ENCODE results near the gene OR1I1.
A peak's percentile ranks its signal among the peaks of the same experiment; 100 is the strongest.

Gene OR1I1

DNA sequence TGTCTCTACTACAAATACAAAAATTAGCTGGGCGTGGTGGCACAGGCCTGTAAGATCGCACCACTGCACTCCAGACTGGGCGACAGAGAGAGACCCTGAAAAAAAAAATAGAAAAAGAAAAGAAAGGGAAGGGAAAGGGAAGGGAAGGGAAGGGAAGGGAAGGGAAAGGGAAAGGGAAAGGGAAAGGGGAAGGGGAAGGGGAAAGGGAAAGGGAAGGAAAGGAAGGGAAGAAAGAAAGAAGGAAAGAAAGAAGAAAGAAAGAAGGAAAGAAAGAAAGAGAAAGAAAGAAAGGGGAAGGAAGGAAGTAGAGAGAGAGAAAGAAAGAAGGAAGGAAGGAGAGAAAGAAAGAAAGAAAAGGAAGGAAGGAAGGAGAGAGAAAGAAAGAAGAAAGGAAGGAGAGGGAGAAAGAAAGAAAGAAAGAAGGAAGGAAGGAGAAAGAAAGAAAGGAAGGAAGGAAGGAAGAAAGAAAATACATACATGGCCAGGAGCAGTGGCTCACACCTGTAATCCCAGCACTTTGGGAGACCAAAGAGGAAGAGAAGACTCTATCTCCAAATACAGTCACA lies 17.1 kb downstream of the OR1I1 start:
- no peak for DNase-seq (ENCODE audit: low spot score)
- TF ChIP-seq, protein P1, sequence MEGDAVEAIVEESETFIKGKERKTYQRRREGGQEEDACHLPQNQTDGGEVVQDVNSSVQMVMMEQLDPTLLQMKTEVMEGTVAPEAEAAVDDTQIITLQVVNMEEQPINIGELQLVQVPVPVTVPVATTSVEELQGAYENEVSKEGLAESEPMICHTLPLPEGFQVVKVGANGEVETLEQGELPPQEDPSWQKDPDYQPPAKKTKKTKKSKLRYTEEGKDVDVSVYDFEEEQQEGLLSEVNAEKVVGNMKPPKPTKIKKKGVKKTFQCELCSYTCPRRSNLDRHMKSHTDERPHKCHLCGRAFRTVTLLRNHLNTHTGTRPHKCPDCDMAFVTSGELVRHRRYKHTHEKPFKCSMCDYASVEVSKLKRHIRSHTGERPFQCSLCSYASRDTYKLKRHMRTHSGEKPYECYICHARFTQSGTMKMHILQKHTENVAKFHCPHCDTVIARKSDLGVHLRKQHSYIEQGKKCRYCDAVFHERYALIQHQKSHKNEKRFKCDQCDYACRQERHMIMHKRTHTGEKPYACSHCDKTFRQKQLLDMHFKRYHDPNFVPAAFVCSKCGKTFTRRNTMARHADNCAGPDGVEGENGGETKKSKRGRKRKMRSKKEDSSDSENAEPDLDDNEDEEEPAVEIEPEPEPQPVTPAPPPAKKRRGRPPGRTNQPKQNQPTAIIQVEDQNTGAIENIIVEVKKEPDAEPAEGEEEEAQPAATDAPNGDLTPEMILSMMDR (IDR thresholded peaks at IDR 0.05; ENCODE audit: extremely low read depth, missing control alignments), result no peak

DNA sequence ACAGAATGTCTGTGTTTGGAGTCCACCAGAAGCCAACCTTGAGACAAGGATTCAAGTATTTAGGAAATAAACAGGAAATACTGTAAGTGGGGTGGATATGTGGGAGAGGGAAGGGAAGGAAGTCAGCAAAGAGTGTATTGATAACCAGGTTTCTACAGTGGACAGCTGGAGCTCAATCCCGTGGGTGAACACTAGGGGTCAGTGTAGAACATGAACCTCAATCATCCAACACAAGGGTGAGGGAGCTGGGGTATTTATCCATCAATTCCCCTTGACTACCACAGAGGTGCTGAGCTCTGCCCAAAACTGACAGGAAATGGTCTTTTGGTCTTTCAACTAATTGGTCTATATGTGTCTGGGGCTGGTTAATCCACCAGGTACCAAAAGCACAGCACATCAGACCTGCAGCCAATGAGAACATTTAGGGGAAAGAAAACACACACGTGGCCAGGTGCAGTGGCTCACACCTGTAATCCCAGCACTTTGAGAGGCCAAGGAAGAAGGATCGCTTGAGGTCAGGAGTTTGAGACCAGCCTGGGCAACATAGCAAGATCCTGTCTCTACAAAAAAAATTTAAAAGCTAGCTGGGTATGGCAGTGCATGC lies 19.6 kb downstream of the OR1I1 start:
- peak; percentile 60 for DNase-seq (ENCODE audit: low spot score)
- TF ChIP-seq, protein P1 (IDR thresholded peaks at IDR 0.05; ENCODE audit: extremely low read depth, missing control alignments), result peak; percentile 35

GRCh38 chr19:15104003-15104402 lies 22.0 kb downstream of the OR1I1 start:
- TF ChIP-seq, protein P1 (IDR thresholded peaks at IDR 0.05; ENCODE audit: extremely low read depth, missing control alignments), result no peak

GRCh38 chr19:15104411-15104810 lies 22.4 kb downstream of the OR1I1 start:
- TF ChIP-seq, protein P1 (IDR thresholded peaks at IDR 0.05; ENCODE audit: extremely low read depth, missing control alignments), result no peak
- no peak for DNase-seq (ENCODE audit: low spot score)

More at GRCh38 chr19:15104003-15104402, 22.0 kb downstream of the OR1I1 start:
- no peak for DNase-seq (ENCODE audit: low spot score)

DNA sequence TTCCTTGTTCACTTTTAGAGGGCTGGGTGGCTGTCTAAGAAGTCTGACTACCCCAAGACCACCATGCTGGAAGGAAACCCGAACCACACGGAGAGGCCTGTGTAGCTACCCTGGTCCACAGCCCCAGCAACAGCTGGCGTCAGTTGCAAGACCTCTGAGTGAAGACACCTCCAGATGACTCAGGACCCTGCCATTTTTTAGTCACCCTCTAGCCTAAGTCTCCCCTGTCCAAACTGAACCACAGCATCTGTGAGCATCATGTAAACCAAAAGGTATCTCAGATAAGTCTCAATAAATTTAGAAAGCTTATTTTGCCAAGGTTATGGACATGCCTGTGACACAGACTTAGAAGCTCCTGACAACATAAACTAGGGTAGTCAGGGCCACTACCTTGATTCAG lies 23.0 kb downstream of the OR1I1 start:
- TF ChIP-seq, protein P1 (IDR thresholded peaks at IDR 0.05; ENCODE audit: extremely low read depth, missing control alignments), result no peak
- DNase-seq (ENCODE audit: low spot score), result no peak

- peak; percentile 44 for DNase-seq (ENCODE audit: low spot score)
- TF ChIP-seq, protein P1 (IDR thresholded peaks at IDR 0.05; ENCODE audit: extremely low read depth, missing control alignments), result no peak
These were observed 25.3 kb downstream of the OR1I1 start, which contains the start of gene SYDE1 for GRCh38 chr19:15107061-15108010. TSS of gene SYDE1 (plus strand) at chr19:15107401. CDS start at chr19:15107434, 33 bp downstream.

Measured in GM20000 (cell line).